Mucosa of descending colon (tissue), 3 donors: ENCODE measurements around the gene TGOLN2. TPM values are rescaled to one million over a fixed set of nuclear protein-coding genes. Genes with fewer than 3 reads are reported as not detected.

Experiments used
- ATAC-seq: fragments of 200-7000 bp; cut with Tn5 transposase; one replicate; pipeline ENCODE4 v1.9.1; 2020; ENCODE audit warnings: mild to moderate bottlenecking, moderate library complexity
- DNase-seq, 3 donors: peaks; one replicate each; pipeline ENCODE4 v3.0.0-alpha.2; 2020
- H3K36me3 ChIP-seq: fragments of 200-600 bp; one replicate; pipeline ENCODE4 v1.8.0; 2021; ENCODE audit warnings: low read depth, mild to moderate bottlenecking
- H3K4me1 ChIP-seq: fragments of 200-600 bp; one replicate; pipeline ENCODE4 v1.8.0; 2021; ENCODE audit warnings: low read depth, mild to moderate bottlenecking
- H3K4me3 ChIP-seq: fragments of 200-600 bp; one replicate; pipeline ENCODE4 v1.8.0; 2021; ENCODE audit warnings: mild to moderate bottlenecking
- H3K9me3 ChIP-seq: fragments of 200-600 bp; one replicate; pipeline ENCODE4 v1.8.0; 2021; ENCODE audit warnings: mild to moderate bottlenecking
- CTCF ChIP-seq: fragments of 200-600 bp; IDR thresholded peaks from one replicate; pipeline ENCODE4 v1.8.0; 2022; ENCODE audit warnings: antibody characterized with exemption, mild to moderate bottlenecking
- intact Hi-C, 2 donors: fragments of 100-400 bp; cut with DNase I in 1 of 2; cut with micrococcal nuclease in 1 of 2; formaldehyde crosslinking; loops; one replicate each; pipeline versions ENCODE4 v1.11.0 to v1.11.1; 2022; cut with DNase I, micrococcal nuclease
- total RNA-seq, 3 donors: library from RNA; stranded (reverse); fragmentation: NEBNext Ultra II Directional in 2 of 3; extraction: Animal tissue kit (Norgen Biotek cat#: 25700) in 2 of 3; gene quantifications; one replicate each; pipeline versions ENCODE4 v1.2.1 to v1.2.4, GENCODE V29; 2021 to 2023
- donor health status: DM: no; HTN: no; CAD: no; lungs with moderate emphysema.
- donor health status: DM: no; HTN: no; CAD: no.
- donor health status: DM: no; HTN: yes; CAD: no.

TGOLN2 gene
- total RNA-seq, 3 donors from 2014 or later: 148 to 227 (median 163) TPM

- DNase-seq (peak in 1 of 3 donors; percentile 53), ATAC-seq (peak; percentile 88)
- H3K4me1 ChIP-seq: no peaks in the 10 kb centered on the region
- H3K4me3 ChIP-seq: no peak overlapping the region
- H3K9me3 ChIP-seq: no peaks in the 10 kb centered on the region
- no peak for TF ChIP-seq CTCF
- H3K36me3 ChIP-seq: no peaks in the 10 kb centered on the region
- intact Hi-C loops: loop anchor here (5.0 to 10.0 kb wide), 3 partner anchors 156 to 223 kb away; partner anchors contain the start of gene TCF7L1 (in 1 of the 2)
Observed at GRCh38 chr2:85288244-85288725, 39.5 kb downstream of the TGOLN2 start.

GRCh38 chr2:85287721-85288120 lies 40.1 kb downstream of the TGOLN2 start:
- intact Hi-C loops: loop anchor here (5.0 to 10.0 kb wide), 3 partner anchors 155 to 223 kb away; partner anchors contain the start of gene TCF7L1 (in 1 of the 2)
- no peak overlapping the region for H3K4me3 ChIP-seq
- no peak for ATAC-seq

GRCh38 chr2:85286918-85287317 lies 40.9 kb downstream of the TGOLN2 start:
- ATAC-seq: no peak
- H3K36me3 ChIP-seq: no peaks in the 10 kb centered on the region
- intact Hi-C loops: loop anchor here (5.0 to 10.0 kb wide), 3 partner anchors 155 to 222 kb away; partner anchors contain the start of gene TCF7L1 (in 1 of the 2)

More at GRCh38 chr2:85287721-85288120, 40.1 kb downstream of the TGOLN2 start:
- Histone ChIP-seq H3K4me1 (no peaks in the 10 kb centered on the region), H3K9me3 (no peaks in the 10 kb centered on the region), H3K36me3 (no peaks in the 10 kb centered on the region)
- no peak for DNase-seq
- no peak for TF ChIP-seq CTCF

GRCh38 chr2:85283641-85284040 lies 44.1 kb downstream of the TGOLN2 start:
- ATAC-seq (no peak), DNase-seq (no peak)
- Histone ChIP-seq H3K9me3 (no peaks in the 10 kb centered on the region), H3K4me3 (no peak overlapping the region), H3K36me3 (no peaks in the 10 kb centered on the region), H3K4me1 (no peaks in the 10 kb centered on the region)
- TF ChIP-seq CTCF: no peak
- intact Hi-C loops: loop anchor here in 1 of 2 donors (10.0 kb wide), 1 partner anchor 219 kb away; no protein-coding TSS in a partner anchor

More at GRCh38 chr2:85286918-85287317, 40.9 kb downstream of the TGOLN2 start:
- Histone ChIP-seq H3K4me3 (no peak overlapping the region), H3K9me3 (no peaks in the 10 kb centered on the region), H3K4me1 (no peaks in the 10 kb centered on the region)
- no peak for DNase-seq
- no peak for TF ChIP-seq CTCF

- no peaks in the 10 kb centered on the region for H3K9me3 ChIP-seq
- no peak for DNase-seq
- intact Hi-C loops: loop anchor here in 1 of 2 donors (10.0 kb wide), 1 partner anchor 218 kb away; no protein-coding TSS in a partner anchor
- no peaks in the 10 kb centered on the region for H3K36me3 ChIP-seq
- TF ChIP-seq CTCF: no peak
- no peak overlapping the region for H3K4me3 ChIP-seq
- H3K4me1 ChIP-seq: peaks cover 3% of the 10 kb centered on the region
- ATAC-seq: no peak
Observed at GRCh38 chr2:85282914-85283313, 44.9 kb downstream of the TGOLN2 start.
